Pancreas (tissue), 10 donors: ENCODE data around the gene ETV3. TPM values are rescaled to one million over a fixed set of nuclear protein-coding genes. Genes with fewer than 3 reads are reported as not detected.

Experiments used
- ATAC-seq, 4 donors: fragments of 200-7000 bp; cut with Tn5 transposase; one replicate each; pipeline versions ENCODE4 v1.8.0 to v1.9.1; 2020; ENCODE audit warnings: mild to moderate bottlenecking in 4 of 4, moderate library complexity in 4 of 4
- DNase-seq, 6 donors: peaks; one replicate each; pipeline ENCODE4 v3.0.0-alpha.2; 2020
- FAIRE-seq: peaks from 2 replicates; lab custom pipeline; 2012; peaks lifted over from hg19 to GRCh38; lab: Jason Lieb, UNC
- H3K27ac ChIP-seq, 4 donors: fragments of 200-600 bp; sonication (generic); 1 replicate in 3 of 4; 2 replicates in 1 of 4; pipeline versions ENCODE4 v1.5.0 to v1.8.0; 2020
- H3K27me3 ChIP-seq, 4 donors: fragments of 200-600 bp; one replicate each; pipeline ENCODE4 v1.8.0; 2021
- H3K36me3 ChIP-seq, 3 donors: fragments of 200-600 bp; sonication (generic) in 1 of 3; one replicate each; pipeline versions ENCODE4 v1.5.0 to v1.8.0; 2020 to 2021
- H3K4me1 ChIP-seq, 3 donors: fragments of 200-600 bp; one replicate each; pipeline ENCODE4 v1.8.0; 2021
- H3K4me3 ChIP-seq, 4 donors: fragments of 200-600 bp; sonication (generic) in 2 of 4; one replicate each; pipeline versions ENCODE4 v1.5.0 to v1.8.0; 2020 to 2021
- H3K9me3 ChIP-seq, 4 donors: fragments of 200-600 bp; one replicate each; pipeline ENCODE4 v1.8.0; 2021
- CTCF ChIP-seq, 4 donors: fragments of 200-600 bp; sonication (generic) in 3 of 4; IDR thresholded peaks; one replicate each; pipeline versions ENCODE4 v1.5.0 to v1.8.0; 2021; ENCODE audit warnings: antibody characterized with exemption in 4 of 4
- WGBS, 2 donors: extraction: QIAGEN DNeasy Blood & Tissue Kit; methylation state at CpG; one replicate each; pipeline ENCODE4 v1.1.7; 2013; 5-methylcytosine and 5-hydroxymethylcytosine counted together
- intact Hi-C, 3 donors: fragments of 100-400 bp; cut with DNase I; formaldehyde crosslinking; loops; one replicate each; pipeline versions ENCODE4 v1.11.1 to v1.14.2; 2022
- polyA plus RNA-seq, 2 donors: library from polyadenylated mRNA; stranded (reverse); fragments of 200-250 nt; gene quantifications; one replicate each; pipeline ENCODE4 v1.2.3, GENCODE V29; 2013
- total RNA-seq, 6 donors: library from RNA; stranded (reverse); fragmentation: NEBNext Ultra II Directional in 4 of 6; extraction: Animal tissue kit (Norgen Biotek cat#: 25700) in 4 of 6; gene quantifications; one replicate each; pipeline versions ENCODE4 v1.2.1 to v1.2.4, GENCODE V29; 2021 to 2023
- donor health status: healthy with polysubstance abuse.
- donor health status: DM: no; HTN: no; CAD: no; lungs with moderate emphysema.
- donor health status: DM: no; HTN: no; CAD: no.
- donor health status: control.
- donor health status: control.
- donor health status: Bipolar disorder and iron deficiency.
- donor health status: DM: yes; HTN: yes; CAD: no.
- donor health status: DM: no; HTN: no; CAD: no.
- donor health status: DM: no; HTN: no; CAD: no.
- donor health status: DM: yes; HTN: yes; CAD: no.

Gene ETV3
- total and polyA plus RNA-seq, 8 donors, result 2.9 to 12.9 (median 7.3) TPM

GRCh38 chr1:157092831-157093230 is 45.4 kb downstream of the ETV3 start:
- DNase-seq, result no peak
- Histone ChIP-seq H3K4me1 (no peaks in the 10 kb centered on the region), H3K9me3 (no peaks in the 10 kb centered on the region), H3K27me3 (no peaks in the 10 kb centered on the region), H3K27ac (no peak overlapping the region), H3K4me3 (no peak overlapping the region), H3K36me3 (no peaks in the 10 kb centered on the region)
- intact Hi-C loops, result loop anchor here in 2 of 3 donors (5.0 to 10.0 kb wide), 2 partner anchors 64 to 402 kb away; no protein-coding TSS in a partner anchor
- FAIRE-seq, result no peak
- 60 to 68% methylated on average over 8 of the region's 8 CpGs for WGBS, 2 donors
- peak in 1 of 4 donors; percentile 16 for ATAC-seq
- TF ChIP-seq CTCF (IDR thresholded peaks at IDR 0.05), result no peak

DNA sequence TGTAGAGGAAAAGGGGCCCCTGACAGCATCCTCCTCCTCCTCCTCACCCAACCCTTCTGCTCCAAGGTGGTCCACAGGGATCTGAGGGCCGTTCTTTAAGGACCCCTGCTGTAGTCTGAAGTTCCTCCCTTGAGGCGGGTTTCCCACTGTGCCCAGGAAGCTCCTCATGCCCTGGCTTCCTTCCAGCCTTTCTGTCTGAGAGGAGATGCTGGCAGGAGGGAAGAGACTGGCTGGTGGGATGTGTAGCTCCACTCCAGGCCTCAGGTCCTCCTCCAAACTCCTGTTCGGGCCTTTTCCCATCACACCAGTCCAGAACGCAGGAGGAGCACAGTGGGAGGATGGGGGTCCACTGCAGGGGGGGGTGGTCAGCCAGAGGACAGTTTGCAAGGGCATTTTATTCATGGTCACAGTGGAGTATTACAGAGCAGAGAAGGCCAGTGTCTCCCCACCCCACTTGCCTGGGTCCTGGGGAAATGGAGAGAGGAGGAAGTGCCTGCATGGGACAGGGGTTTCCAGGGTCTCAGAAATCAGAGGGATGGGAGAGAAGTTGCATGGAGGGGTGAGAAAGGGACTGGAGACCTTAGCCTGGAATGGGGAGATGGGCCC is 46.4 kb downstream of the ETV3 start:
- H3K27ac ChIP-seq, result no peak overlapping the region
- TF ChIP-seq CTCF (IDR thresholded peaks at IDR 0.05), result no peak
- DNase-seq (no peak), FAIRE-seq (no peak), ATAC-seq (no peak)
- WGBS, 2 donors, result 56 to 60% methylated on average over 4 of the region's 4 CpGs
- intact Hi-C loops, result loop anchor here in 2 of 3 donors (2.0 to 10.0 kb wide), 3 partner anchors 66 to 403 kb away; no protein-coding TSS in a partner anchor
- no peaks in the 10 kb centered on the region for H3K9me3 ChIP-seq
- no peaks in the 10 kb centered on the region for H3K36me3 ChIP-seq
- no peak overlapping the region for H3K4me3 ChIP-seq
- no peaks in the 10 kb centered on the region for H3K27me3 ChIP-seq
- H3K4me1 ChIP-seq, result no peaks in the 10 kb centered on the region

DNA sequence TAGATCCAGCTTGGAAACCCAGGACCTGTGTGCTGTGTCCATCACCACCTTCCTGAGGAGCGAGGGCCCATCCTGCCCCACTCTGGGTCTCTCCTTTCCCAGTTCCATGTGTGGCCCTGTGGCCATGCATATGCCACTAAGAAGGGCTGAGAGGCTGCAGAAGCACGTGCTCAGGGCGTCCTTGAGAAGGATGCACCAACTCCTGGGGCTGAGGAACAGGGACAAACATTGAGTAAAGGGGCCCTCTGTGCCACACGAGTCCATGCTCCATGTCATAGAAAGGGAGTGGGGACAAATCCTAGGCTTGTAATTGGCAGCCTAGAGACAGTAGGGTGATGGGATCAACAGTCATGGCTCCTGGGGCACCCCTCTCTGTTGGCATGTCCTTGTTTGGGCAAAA is 47.0 kb downstream of the ETV3 start:
- intact Hi-C loops, result loop anchor here in 2 of 3 donors (2.0 to 10.0 kb wide), 3 partner anchors 66 to 404 kb away; no protein-coding TSS in a partner anchor
- no peak for ATAC-seq
- no peak overlapping the region for H3K27ac ChIP-seq
- no peaks in the 10 kb centered on the region for H3K4me1 ChIP-seq
- no peak for TF ChIP-seq CTCF (IDR thresholded peaks at IDR 0.05)
- no peaks in the 10 kb centered on the region for H3K27me3 ChIP-seq
- WGBS, 2 donors, result 73% methylated on average over 4 of the region's 4 CpGs
- no peaks in the 10 kb centered on the region for H3K9me3 ChIP-seq
- H3K36me3 ChIP-seq, result no peaks in the 10 kb centered on the region
- no peak overlapping the region for H3K4me3 ChIP-seq
- no peak for DNase-seq
- FAIRE-seq, result no peak

- DNase-seq, result no peak
- 50 to 62% methylated on average over 3 of the region's 3 CpGs for WGBS, 2 donors
- Histone ChIP-seq H3K27me3 (no peaks in the 10 kb centered on the region), H3K9me3 (no peaks in the 10 kb centered on the region), H3K36me3 (no peaks in the 10 kb centered on the region), H3K4me3 (no peak overlapping the region), H3K27ac (no peak overlapping the region), H3K4me1 (no peaks in the 10 kb centered on the region)
- ATAC-seq, result peak in 1 of 4 donors; percentile 53
- no peak for TF ChIP-seq CTCF (IDR thresholded peaks at IDR 0.05)
- FAIRE-seq, result no peak
- intact Hi-C loops, result loop anchor here in 2 of 3 donors (2.0 to 10.0 kb wide), 3 partner anchors 67 to 404 kb away; no protein-coding TSS in a partner anchor
Observed at GRCh38 chr1:157090771-157091170, 47.4 kb downstream of the ETV3 start.

- H3K36me3 ChIP-seq, result no peaks in the 10 kb centered on the region
- H3K9me3 ChIP-seq, result no peaks in the 10 kb centered on the region
- H3K4me1 ChIP-seq, result no peaks in the 10 kb centered on the region
- H3K4me3 ChIP-seq, result no peak overlapping the region
- TF ChIP-seq CTCF (IDR thresholded peaks at IDR 0.05), result peak; percentile 94 to 96 (median 96)
- peak; percentile 62 to 97 (median 88) for DNase-seq
- H3K27ac ChIP-seq, result no peak overlapping the region
- 11% methylated on average over 10 of the region's 10 CpGs for WGBS, 2 donors
- intact Hi-C loops, result loop anchor here in 2 of 3 donors (2.0 to 10.0 kb wide), 3 partner anchors 67 to 405 kb away; no protein-coding TSS in a partner anchor
- no peak for FAIRE-seq
- peak; percentile 75 to 98 (median 94) for ATAC-seq
- no peaks in the 10 kb centered on the region for H3K27me3 ChIP-seq
Observed at GRCh38 chr1:157090196-157090647, 48.0 kb downstream of the ETV3 start.
